Aorta (tissue), 5 donors: ENCODE data around the gene ALK. TPM values are rescaled to one million over a fixed set of nuclear protein-coding genes. Genes with fewer than 3 reads are reported as not detected.

ENCODE experiments used
- ATAC-seq: fragments of 200-7000 bp; cut with Tn5 transposase; one replicate; pipeline ENCODE4 v1.9.1; 2022; ENCODE audit warnings: moderate library complexity; ENCODE audit not compliant: low FRiP score
- DNase-seq, 2 donors: peaks; one replicate each; pipeline ENCODE4 v3.0.0-alpha.2; 2020
- H3K27ac ChIP-seq, 2 donors: one replicate each; pipeline ENCODE4 v1.5.1; 2013; ENCODE audit warnings: low read length in 2 of 2, mild to moderate bottlenecking in 2 of 2, moderate library complexity in 2 of 2, control low read depth in 1 of 2, inconsistent platforms in 1 of 2, low read depth in 1 of 2
- H3K27me3 ChIP-seq, 2 donors: one replicate each; pipeline ENCODE4 v1.6.1; 2013; ENCODE audit warnings: control low read depth in 1 of 2, low read length in 1 of 2, mild to moderate bottlenecking in 1 of 2, moderate library complexity in 1 of 2; ENCODE audit not compliant: insufficient read depth in 2 of 2, control insufficient read depth in 1 of 2
- H3K36me3 ChIP-seq, 2 donors: one replicate each; pipeline ENCODE4 v1.6.1; 2013; ENCODE audit warnings: control low read depth in 1 of 2, low read length in 1 of 2, mild to moderate bottlenecking in 1 of 2; ENCODE audit not compliant: insufficient read depth in 2 of 2, control insufficient read depth in 1 of 2
- H3K4me1 ChIP-seq, 2 donors: one replicate each; pipeline ENCODE4 v1.6.1; 2013; ENCODE audit warnings: low read length in 2 of 2, control low read depth in 1 of 2, mild to moderate bottlenecking in 1 of 2, moderate library complexity in 1 of 2; ENCODE audit not compliant: insufficient read depth in 2 of 2, control insufficient read depth in 1 of 2
- H3K4me3 ChIP-seq, 2 donors: one replicate each; pipeline ENCODE4 v1.5.1; 2013; ENCODE audit warnings: low read length in 2 of 2, control low read depth in 1 of 2, mild to moderate bottlenecking in 1 of 2
- H3K9me3 ChIP-seq: one replicate; pipeline ENCODE4 v1.6.1; 2013; ENCODE audit warnings: mild to moderate bottlenecking, low read length; ENCODE audit not compliant: control insufficient read depth
- WGBS, 2 donors: extraction: QIAGEN DNeasy Blood & Tissue Kit; methylation state at CpG; one replicate each; pipeline ENCODE4 v1.1.7; 2013; 5-methylcytosine and 5-hydroxymethylcytosine counted together
- intact Hi-C, 2 donors: fragments of 100-400 bp; cut with DNase I; formaldehyde crosslinking; loops; one replicate each; pipeline versions ENCODE4 v1.14.2 to v1.15.0; 2022
- polyA plus RNA-seq, 2 donors: library from polyadenylated mRNA; stranded (reverse); fragments of 200-250 nt; gene quantifications; one replicate each; pipeline ENCODE4 v1.2.3, GENCODE V29; 2013
- total RNA-seq, 2 donors: library from RNA; stranded (reverse); fragmentation: NEBNext Ultra II Directional; extraction: Animal tissue kit (Norgen Biotek cat#: 25700); gene quantifications; one replicate each; pipeline ENCODE4 v1.2.1, GENCODE V29; 2021
- donor health status: healthy with polysubstance abuse.
- donor health status: Bipolar disorder and iron deficiency.
- donor health status: DM: no; HTN: no; CAD: no.
- donor health status: DM: no; HTN: no; CAD: no.
- donor health status: DM: yes; HTN: yes; CAD: no.

ALK gene
- total and polyA plus RNA-seq, 4 donors, result 0.13 to 0.30 TPM; not detected in 2

- 83 to 90% methylated on average over 4 of the region's 4 CpGs for WGBS, 2 donors
- Histone ChIP-seq H3K36me3 (no peaks in the 10 kb centered on the region), H3K27ac (no peak overlapping the region), H3K27me3 (no peaks in the 10 kb centered on the region), H3K4me1 (no peaks in the 10 kb centered on the region), H3K4me3 (no peak overlapping the region), H3K9me3 (peaks cover 2% of the 10 kb centered on the region)
- intact Hi-C loops, result no loop called here
- no peak for DNase-seq
- ATAC-seq, result no peak
These were observed 151.5 kb downstream of the ALK start for GRCh38 chr2:29769847-29770246.

DNA sequence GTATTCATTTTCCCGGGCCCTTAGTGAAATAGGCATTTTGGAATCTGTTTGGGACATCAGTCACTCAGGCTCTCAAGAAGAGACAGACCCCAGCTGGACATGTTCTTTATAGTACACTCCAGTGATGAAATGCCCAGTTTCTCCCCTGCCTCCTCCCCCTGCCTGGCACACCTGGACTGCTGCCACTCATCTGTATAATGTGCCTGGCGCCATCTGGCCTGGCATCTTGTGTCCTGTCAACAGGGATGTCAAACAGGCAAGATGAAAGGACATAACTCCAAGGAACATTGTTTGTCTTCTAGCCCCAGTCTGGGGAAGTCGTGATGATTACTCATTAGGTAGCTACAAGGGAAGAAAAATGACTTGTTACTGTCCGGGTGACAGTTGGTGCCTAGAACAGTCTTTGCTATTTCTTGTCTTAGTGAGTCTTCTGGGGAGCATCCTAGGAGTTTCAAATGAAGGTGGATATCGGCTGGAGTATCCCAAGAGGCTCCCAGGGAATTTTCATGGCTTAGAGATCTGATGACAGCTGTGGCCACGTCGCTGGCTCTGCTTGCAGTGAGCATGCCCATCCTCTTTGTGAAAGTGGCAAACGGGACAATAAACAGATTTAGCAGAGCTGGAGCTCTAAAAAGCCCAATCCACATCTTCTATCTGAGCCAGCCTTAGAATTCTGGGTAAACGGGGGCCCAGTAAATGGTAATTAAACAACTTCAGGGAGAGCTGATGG, 153.6 kb downstream of the ALK start:
- intact Hi-C loops, result no loop called here
- DNase-seq, result no peak
- Histone ChIP-seq H3K27me3 (no peaks in the 10 kb centered on the region), H3K27ac (no peak overlapping the region), H3K9me3 (peaks cover 2% of the 10 kb centered on the region), H3K36me3 (no peaks in the 10 kb centered on the region), H3K4me3 (no peak overlapping the region), H3K4me1 (no peaks in the 10 kb centered on the region)
- whole genome bisulfite sequencing, 2 donors, result 34 to 38% methylated on average over 9 of the region's 9 CpGs
- no peak for ATAC-seq

DNA sequence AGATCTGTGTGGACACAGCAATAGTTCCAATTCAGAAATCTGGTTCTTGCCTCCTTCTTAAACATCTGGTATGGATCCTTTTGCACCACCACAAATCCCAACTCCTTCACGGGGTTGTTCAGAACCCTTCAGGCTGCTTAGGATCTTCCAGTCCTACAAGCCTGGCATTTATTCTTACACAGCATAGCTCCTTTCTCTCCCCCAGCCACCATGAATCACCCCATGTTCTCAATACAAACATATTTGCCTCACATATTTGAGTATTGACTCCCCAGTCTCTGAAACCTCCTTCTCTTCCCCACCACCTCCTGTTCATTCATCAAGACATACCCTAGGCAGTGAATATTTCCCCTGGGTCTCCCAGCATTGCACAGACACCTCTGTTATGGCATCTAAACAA, 155.2 kb downstream of the ALK start:
- Histone ChIP-seq H3K27ac (no peak overlapping the region), H3K4me1 (no peaks in the 10 kb centered on the region), H3K27me3 (no peaks in the 10 kb centered on the region), H3K36me3 (no peaks in the 10 kb centered on the region), H3K4me3 (no peak overlapping the region), H3K9me3 (peaks cover 4% of the 10 kb centered on the region)
- 64 to 70% methylated on average over 1 of the region's 1 CpG for WGBS, 2 donors
- intact Hi-C loops, result no loop called here
- DNase-seq (no peak), ATAC-seq (no peak)

DNA sequence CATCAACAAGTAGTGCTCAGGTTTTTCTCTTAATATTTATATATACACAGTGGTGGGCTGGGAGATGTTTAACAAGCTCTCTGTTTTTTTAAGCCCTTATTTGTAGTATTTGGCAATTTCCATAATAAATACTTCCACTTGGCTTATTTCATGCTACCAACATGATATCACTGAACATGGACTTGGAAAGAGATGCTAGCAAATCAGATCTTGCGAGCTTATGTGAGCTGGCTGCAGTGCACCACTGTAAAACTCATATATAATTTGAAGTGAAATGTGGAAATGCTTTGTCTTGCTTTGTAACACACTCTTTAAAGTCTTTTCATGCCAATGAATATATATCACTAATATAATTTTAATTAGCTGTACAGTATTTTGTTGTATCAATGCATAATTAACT, 155.7 kb downstream of the ALK start:
- intact Hi-C loops, result no loop called here

GRCh38 chr2:29763371-29763770, 158.0 kb downstream of the ALK start:
- no peak overlapping the region for H3K4me3 ChIP-seq
- no peaks in the 10 kb centered on the region for H3K27me3 ChIP-seq
- no peak for ATAC-seq
- H3K9me3 ChIP-seq, result peaks cover 3% of the 10 kb centered on the region
- no peak for DNase-seq
- no peaks in the 10 kb centered on the region for H3K4me1 ChIP-seq
- intact Hi-C loops, result no loop called here
- no peak overlapping the region for H3K27ac ChIP-seq
- 29 to 63% methylated on average over 3 of the region's 3 CpGs for WGBS, 2 donors
- H3K36me3 ChIP-seq, result no peaks in the 10 kb centered on the region

More for the DNA sequence above, 155.7 kb downstream of the ALK start:
- Histone ChIP-seq H3K36me3 (no peaks in the 10 kb centered on the region), H3K4me1 (no peaks in the 10 kb centered on the region), H3K27me3 (no peaks in the 10 kb centered on the region), H3K9me3 (peaks cover 5% of the 10 kb centered on the region), H3K27ac (no peak overlapping the region), H3K4me3 (no peak overlapping the region)
- ATAC-seq (no peak), DNase-seq (no peak)
- 24 to 27% methylated on average over 1 of the region's 1 CpG for WGBS, 2 donors

- no peak overlapping the region for H3K4me3 ChIP-seq
- H3K36me3 ChIP-seq, result no peaks in the 10 kb centered on the region
- H3K9me3 ChIP-seq, result peaks cover 4% of the 10 kb centered on the region
- WGBS, 2 donors, result 79 to 82% methylated on average over 5 of the region's 5 CpGs
- intact Hi-C loops, result no loop called here
- H3K27ac ChIP-seq, result no peak overlapping the region
- ATAC-seq, result no peak
- no peaks in the 10 kb centered on the region for H3K4me1 ChIP-seq
- DNase-seq, result no peak
- H3K27me3 ChIP-seq, result no peaks in the 10 kb centered on the region
These were observed 159.1 kb downstream of the ALK start for GRCh38 chr2:29762239-29762638.

DNA sequence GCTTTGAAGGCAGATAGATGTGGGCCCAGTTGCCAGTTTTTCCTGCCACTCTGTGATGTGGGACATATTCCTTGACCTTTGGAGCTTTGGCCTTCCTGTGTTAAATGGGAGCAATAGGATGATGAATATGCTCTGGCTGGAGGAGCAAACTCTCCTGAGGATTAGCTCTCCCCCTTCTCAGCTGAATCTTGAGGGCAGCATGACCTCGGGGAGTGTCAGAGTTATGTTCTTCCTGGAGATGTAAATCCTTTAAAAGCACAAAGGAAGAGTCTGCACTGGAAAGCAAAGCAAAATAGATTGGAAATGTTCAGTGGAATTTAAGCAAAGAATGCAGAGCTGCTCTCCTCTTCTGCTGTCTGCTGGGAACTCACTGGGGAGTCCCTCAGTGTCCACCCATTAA, 160.1 kb downstream of the ALK start:
- no peaks in the 10 kb centered on the region for H3K4me1 ChIP-seq
- no peak overlapping the region for H3K4me3 ChIP-seq
- DNase-seq (no peak), ATAC-seq (no peak)
- 40 to 63% methylated on average over 1 of the region's 1 CpG for WGBS, 2 donors
- peaks cover 7% of the 10 kb centered on the region for H3K9me3 ChIP-seq
- H3K27me3 ChIP-seq, result no peaks in the 10 kb centered on the region
- no peak overlapping the region for H3K27ac ChIP-seq
- no peaks in the 10 kb centered on the region for H3K36me3 ChIP-seq
- intact Hi-C loops, result no loop called here

GRCh38 chr2:29760008-29760407, 161.4 kb downstream of the ALK start:
- no peaks in the 10 kb centered on the region for H3K4me1 ChIP-seq
- H3K27me3 ChIP-seq, result no peaks in the 10 kb centered on the region
- H3K9me3 ChIP-seq, result peaks cover 7% of the 10 kb centered on the region
- no peak for ATAC-seq
- no peak overlapping the region for H3K27ac ChIP-seq
- no peaks in the 10 kb centered on the region for H3K36me3 ChIP-seq
- DNase-seq, result no peak
- 95 to 98% methylated on average over 3 of the region's 3 CpGs for WGBS, 2 donors
- intact Hi-C loops, result no loop called here
- H3K4me3 ChIP-seq, result no peak overlapping the region

DNA sequence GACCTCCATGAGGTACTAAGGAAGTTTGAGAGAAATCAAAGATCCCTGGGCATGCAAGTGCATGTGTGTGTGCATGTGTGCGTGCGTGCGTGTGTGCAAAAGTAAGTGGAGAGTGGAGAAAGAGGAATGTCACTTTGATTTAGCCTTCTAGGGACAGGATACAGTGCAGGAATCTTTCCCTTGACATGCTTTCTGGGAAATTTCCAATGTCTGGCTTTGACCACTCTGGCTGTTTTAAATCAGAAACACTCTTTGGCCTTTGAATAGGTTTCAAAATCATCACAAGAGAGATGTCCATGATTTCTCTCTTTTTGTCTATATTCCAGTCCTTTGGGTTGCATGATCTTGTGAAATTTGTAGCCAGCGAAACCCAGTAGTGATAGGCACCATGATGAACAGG, 162.0 kb downstream of the ALK start:
- intact Hi-C loops, result no loop called here
- DNase-seq (no peak), ATAC-seq (no peak)
- 77 to 84% methylated on average over 4 of the region's 4 CpGs for WGBS, 2 donors
- H3K27ac ChIP-seq, result no peak overlapping the region
- no peaks in the 10 kb centered on the region for H3K36me3 ChIP-seq
- no peak overlapping the region for H3K4me3 ChIP-seq
- H3K27me3 ChIP-seq, result no peaks in the 10 kb centered on the region
- no peaks in the 10 kb centered on the region for H3K4me1 ChIP-seq
- peaks cover 7% of the 10 kb centered on the region for H3K9me3 ChIP-seq
